DOHH2 (cell line): ENCODE results near the gene ORC4.

ENCODE experiments used
- CTCF ChIP-seq: fragments of 200-600 bp; sonication (generic); IDR thresholded peaks from one replicate; pipeline ENCODE4 v1.5.1; 2014; ENCODE audit warnings: antibody characterized with exemption, mild to moderate bottlenecking, low read depth, low read length; ENCODE audit not compliant: poor library complexity, severe bottlenecking
- EZH2phosphoT487 ChIP-seq: fragments of 200-600 bp; sonication (generic); IDR thresholded peaks from 2 replicates; pipeline ENCODE4 v1.6.1; 2017; ENCODE audit warnings: borderline replicate concordance, mild to moderate bottlenecking, antibody characterized with exemption, low read length, moderate library complexity, mixed read lengths

GRCh38 chr2:147977679-147978078, 42.9 kb downstream of the ORC4 start:
- TF ChIP-seq CTCF (no peak), EZH2phosphoT487 (no peak)
